OCI-M1 (cell line): ENCODE measurements around the gene TEDC1.

Source experiments
- DNase-seq: peaks from one replicate; lab custom pipeline; 2025; lab: John Stamatoyannopoulos, UW

TEDC1 gene

GRCh38 chr14:105484997-105485393 lies 6.1 kb upstream of the TEDC1 start:
- DNase-seq, result no peak

GRCh38 chr14:105485739-105486162 lies 5.3 kb upstream of the TEDC1 start:
- peak; percentile 77 for DNase-seq

- DNase-seq, result no peak
Observed at GRCh38 chr14:105486163-105486973, 4.7 kb upstream of the TEDC1 start, which contains the start of gene CRIP1. CRIP1 (plus strand) TSS chr14:105486886; CDS start chr14:105487260, 374 bp downstream.

GRCh38 chr14:105486974-105487448 lies 4.0 kb upstream of the TEDC1 start:
- no peak for DNase-seq

GRCh38 chr14:105487449-105487985 lies 3.5 kb upstream of the TEDC1 start:
- DNase-seq, result peak; percentile 15

GRCh38 chr14:105487986-105488777 lies 2.9 kb upstream of the TEDC1 start:
- no peak for DNase-seq

- DNase-seq, result no peak
Observed at GRCh38 chr14:105488781-105489541, 2.1 kb upstream of the TEDC1 start.

GRCh38 chr14:105489542-105490266 lies 1.3 kb upstream of the TEDC1 start:
- DNase-seq, result peak; percentile 86

GRCh38 chr14:105490267-105490571 lies 827 bp upstream of the TEDC1 start:
- DNase-seq, result no peak

GRCh38 chr14:105491366-105491973 lies 424 bp downstream of the TEDC1 start:
- peak; percentile 84 for DNase-seq

GRCh38 chr14:105492031-105492970 lies 1.3 kb downstream of the TEDC1 start:
- DNase-seq, result no peak

GRCh38 chr14:105492971-105493871 lies 2.2 kb downstream of the TEDC1 start:
- no peak for DNase-seq

GRCh38 chr14:105493921-105494605 lies 3.0 kb downstream of the TEDC1 start:
- no peak for DNase-seq

- DNase-seq, result no peak
Observed at GRCh38 chr14:105494606-105494929, 3.5 kb downstream of the TEDC1 start.

GRCh38 chr14:105495101-105495989 lies 4.3 kb downstream of the TEDC1 start:
- no peak for DNase-seq

GRCh38 chr14:105495990-105496830 lies 5.2 kb downstream of the TEDC1 start:
- DNase-seq, result no peak
